Measurements from ENCODE around the gene TSSK2.
A peak's percentile ranks its signal among the peaks of the same experiment; 100 is the strongest.

The TSSK2 gene

DNA sequence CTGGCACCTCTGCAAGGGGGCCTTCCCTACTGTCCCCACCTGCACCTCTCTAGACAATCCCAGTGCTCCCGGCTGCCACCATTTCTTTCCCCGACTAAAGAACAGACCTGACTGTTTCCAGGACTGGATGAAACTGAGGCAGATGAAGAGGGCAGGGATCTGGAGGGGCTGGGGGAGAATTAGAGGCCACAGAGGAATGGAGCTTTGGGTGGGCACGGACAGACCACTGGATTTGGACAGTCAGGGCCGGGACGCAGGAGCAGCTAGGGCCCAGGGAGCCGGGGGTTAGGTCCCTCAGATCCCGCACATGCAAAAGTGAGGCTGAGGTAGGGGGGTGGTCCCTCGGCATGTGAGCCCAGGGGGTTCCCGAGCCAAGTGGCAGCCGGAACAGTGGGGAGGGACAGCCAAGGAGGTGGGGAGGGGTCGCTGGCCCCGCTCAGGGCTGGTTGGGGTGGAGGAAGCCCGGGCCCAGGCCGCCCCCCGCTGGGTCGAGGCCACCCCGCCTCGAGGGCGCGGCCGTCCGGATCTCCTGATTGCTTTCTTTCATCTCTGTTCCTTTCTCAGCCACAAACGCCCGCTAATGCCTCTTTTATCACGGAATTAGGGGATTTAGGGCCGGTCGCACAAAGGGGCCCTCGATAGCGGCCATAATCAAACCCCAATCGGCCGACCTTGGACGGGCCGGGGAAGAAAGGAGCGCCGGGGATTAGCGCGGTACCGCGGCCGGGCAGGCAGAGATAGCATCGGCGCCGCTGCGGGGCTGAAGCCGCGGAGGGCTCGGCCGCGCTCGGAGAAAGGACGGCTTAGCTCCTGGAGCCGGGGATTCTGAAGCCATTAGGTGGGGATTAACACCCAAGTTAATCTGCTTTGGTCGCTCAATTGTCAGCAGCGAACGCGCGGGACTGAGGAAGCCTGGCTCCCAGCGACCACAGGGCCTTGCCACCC is 38.2 kb downstream of the TSSK2 start:
- DNase-seq (ENCODE audit: low read depth) = no peak

DNA sequence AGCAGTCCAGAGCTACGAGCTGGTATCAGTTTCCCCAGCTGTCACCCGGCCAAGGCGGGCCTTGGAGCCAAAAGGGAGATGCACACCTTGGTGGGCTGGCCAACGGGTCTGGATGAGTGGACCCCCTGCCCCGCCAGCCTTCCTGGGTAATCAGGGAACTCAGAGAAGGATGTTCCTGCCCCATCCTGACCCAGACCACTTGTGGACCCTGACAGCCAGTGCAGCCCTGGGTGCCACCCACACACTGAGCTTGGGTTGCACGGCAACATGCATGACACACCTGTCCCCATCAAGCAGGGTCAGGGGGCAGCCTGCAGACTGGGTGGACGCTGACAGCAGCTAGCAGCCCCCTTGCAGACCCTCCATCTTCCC is 38.8 kb downstream of the TSSK2 start:
- no peak for DNase-seq (ENCODE audit: low read depth)

DNA sequence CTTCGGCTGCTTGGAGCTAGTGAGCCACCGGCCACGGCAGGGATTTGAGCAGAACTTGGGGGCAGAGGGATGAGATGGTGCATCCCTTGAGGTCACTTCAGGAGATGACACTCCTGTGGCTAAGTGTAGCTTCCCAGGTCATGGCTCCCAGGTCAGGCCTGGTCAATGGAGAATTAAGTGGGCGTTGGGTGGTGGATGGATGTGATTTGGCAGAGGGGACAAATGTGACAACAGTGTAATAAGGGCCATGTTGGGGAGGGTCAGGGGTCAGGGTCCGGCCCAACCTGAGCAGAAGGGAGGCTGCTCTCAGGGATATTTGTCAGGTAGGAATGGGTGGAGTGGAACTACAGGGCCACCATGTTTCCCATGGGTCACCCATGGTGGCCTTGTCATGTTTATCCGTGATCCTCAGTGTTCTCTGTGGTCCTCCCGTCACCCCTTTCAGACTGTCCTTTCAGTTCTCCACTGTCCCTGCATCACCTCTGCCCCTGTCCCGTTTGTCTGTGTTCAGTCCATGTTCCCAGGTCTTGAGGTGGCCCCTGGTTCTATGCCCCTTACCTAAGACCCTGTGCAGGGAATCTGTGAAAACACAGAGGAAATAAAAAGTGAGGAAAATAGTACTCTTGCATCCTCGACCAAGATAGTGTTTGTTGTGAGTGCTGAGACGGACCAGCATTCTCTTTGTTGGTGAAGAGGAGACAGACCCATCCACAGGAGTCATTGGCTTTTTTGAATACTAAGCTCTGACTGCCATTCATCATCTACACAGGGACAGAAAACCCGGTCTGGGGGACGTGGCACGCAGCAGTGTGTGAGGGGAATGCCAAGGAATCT is 41.3 kb downstream of the TSSK2 start:
- DNase-seq (ENCODE audit: low read depth) = no peak

- no peak for DNase-seq (ENCODE audit: low read depth)
Observed at GRCh38 chr22:19173047-19174035, 42.2 kb downstream of the TSSK2 start.

- peak; percentile 88 for DNase-seq (ENCODE audit: low read depth)
Observed at GRCh38 chr22:19174106-19175025, 43.3 kb downstream of the TSSK2 start.

GRCh38 chr22:19175026-19175601 is 44.0 kb downstream of the TSSK2 start:
- no peak for DNase-seq (ENCODE audit: low read depth)

GRCh38 chr22:19175602-19176174 is 44.6 kb downstream of the TSSK2 start:
- no peak for DNase-seq (ENCODE audit: low read depth)

- DNase-seq (ENCODE audit: low read depth) = no peak
Observed at GRCh38 chr22:19176175-19176643, 45.1 kb downstream of the TSSK2 start.

GRCh38 chr22:19176732-19177131 is 45.6 kb downstream of the TSSK2 start:
- no peak for DNase-seq (ENCODE audit: low read depth)

- no peak for DNase-seq (ENCODE audit: low read depth)
Observed at GRCh38 chr22:19177164-19178064, 46.3 kb downstream of the TSSK2 start.

GRCh38 chr22:19178065-19178656 is 47.1 kb downstream of the TSSK2 start:
- no peak for DNase-seq (ENCODE audit: low read depth)

DNA sequence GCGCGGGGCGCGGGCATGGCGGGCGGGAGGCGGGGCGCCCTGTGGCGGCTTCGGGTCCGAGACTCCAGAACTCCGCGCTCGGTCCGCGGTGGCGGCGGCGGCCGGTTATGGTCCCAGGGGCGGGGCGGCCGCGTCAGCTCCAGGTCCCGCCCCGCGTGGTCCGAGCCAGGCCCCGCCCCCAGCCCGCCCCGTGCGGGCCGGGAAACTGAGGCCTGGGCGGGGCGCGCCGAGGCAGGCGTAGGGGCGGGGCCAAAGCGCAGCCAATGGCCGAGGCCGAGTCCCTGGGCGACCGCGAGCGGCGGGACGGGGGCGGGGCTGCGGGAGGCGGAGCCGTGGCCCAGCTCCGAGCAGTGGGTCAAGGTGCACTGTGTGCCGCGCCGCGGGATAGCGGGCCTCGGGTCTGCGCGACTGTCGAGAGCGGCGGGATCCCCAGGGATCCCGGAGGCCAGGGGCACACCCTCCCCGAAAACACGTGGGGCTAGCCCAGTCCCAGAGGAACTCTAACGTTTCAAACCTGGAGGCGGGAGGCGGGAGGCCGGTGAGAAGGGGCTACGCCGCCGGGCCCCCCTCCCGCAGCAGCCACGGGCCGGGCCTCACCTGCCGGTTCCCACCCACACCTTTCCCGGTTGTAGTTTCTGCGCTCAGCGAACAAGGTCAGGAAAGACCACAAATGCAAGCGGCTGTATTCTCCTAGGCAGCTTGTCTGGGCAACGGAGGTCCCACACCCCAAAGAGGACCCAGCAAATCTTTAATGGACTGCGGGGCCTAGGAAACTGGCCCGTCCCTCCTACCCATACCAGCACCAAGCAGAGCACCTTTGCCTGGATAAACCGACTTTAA is 47.8 kb downstream of the TSSK2 start, which contains the start of gene SLC25A1:
Gene SLC25A1 (minus strand): TSS at position 80 of the 840 bp plus-strand sequence. CDS start 63 bp downstream, at position 17.
- DNase-seq (ENCODE audit: low read depth) = peak; percentile 86

DNA sequence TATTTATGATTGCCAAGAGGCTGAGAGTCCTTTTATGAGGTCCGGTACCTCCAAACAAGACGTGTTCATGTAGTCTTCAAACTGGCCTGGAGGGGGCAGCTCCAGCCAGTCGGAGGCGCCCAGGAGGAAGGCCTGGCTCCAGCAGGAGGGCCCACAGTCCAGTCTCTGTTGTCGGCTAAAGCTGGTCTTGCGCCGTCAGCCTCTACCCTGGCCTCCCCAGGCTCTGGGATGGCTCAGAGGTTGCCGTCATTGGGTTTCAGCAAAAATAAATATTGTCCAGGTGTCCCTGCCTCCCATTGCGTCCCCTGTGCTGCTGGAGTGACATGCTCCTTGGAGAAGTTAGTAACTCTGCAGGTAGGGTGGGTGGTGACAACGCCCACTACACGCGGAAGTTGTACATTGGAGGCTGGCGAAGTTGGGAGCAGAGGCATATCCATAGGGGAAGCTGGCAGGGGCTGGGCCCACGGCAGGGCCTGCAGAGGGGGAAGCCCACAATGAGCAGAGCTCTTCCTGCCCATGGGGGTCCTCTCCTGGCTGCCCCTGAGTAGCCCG is 48.5 kb downstream of the TSSK2 start:
- peak; percentile 83 for DNase-seq (ENCODE audit: low read depth)

- no peak for DNase-seq (ENCODE audit: low read depth)
Observed at GRCh38 chr22:19180234-19180633, 49.1 kb downstream of the TSSK2 start.

GRCh38 chr22:19180740-19181410 is 49.8 kb downstream of the TSSK2 start:
- no peak for DNase-seq (ENCODE audit: low read depth)

DNA sequence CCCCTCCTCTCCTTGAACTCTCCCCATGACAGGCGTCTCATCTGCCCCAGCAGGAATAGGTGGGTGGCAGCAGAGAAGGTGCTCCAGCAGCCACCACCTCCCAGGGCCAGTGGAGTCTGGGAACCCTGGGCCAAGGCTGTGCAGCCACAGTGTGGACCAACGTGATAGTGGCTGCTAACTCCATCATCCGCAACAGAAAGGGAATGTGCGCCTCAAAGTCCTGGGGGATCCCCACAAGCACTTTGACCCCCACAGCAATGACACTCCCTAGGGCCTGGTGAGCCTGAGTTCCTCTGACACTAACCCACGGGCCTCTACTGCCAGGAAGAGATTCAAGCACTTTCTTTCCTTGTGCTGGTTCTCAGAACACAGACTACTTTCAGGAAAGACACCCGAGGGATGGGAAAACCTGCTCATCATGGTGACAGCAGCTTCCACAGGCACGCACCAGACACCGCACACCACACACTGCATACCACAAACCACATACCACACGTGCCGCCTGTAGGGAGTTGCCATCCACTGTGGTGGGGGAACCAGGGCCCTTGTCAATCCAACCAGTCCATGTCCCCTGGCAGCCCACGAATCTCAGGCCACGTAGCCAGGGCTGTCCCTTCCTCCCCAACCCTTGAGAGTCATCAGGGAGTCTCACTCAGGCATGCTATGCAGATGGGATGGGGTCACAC is 50.8 kb downstream of the TSSK2 start:
- no peak for DNase-seq (ENCODE audit: low read depth)

Measured in fibroblast of gingiva (primary cell).